BJ (cell line): ENCODE results near the gene KIAA0930. TPM values are rescaled to one million over a fixed set of nuclear protein-coding genes. Genes with fewer than 3 reads are reported as not detected.

Source experiments
- CTCF ChIA-PET: fragments of 350-600 bp; formaldehyde crosslinking; extraction: SDS; loops from one replicate; lab custom pipeline; 2021; ENCODE audit warnings: antibody characterized with exemption, inconsistent platforms; lab: Yijun Ruan, JAX
- POLR2A ChIA-PET: fragments of 300-600 bp; sonication (Branson Sonifier 250); formaldehyde crosslinking; extraction: SDS; loops from one replicate; lab custom pipeline; 2021; ENCODE audit warnings: antibody characterized with exemption; lab: Charles Lee
- DNase-seq: peaks from one replicate; pipeline ENCODE4 v3.0.0-alpha.2; 2011; ENCODE audit warnings: low read depth
- H3K27me3 ChIP-seq: 2 replicates; pipeline ENCODE4 v1.6.0; 2011; ENCODE audit warnings: low read length; ENCODE audit not compliant: control insufficient read depth, insufficient read depth
- H3K36me3 ChIP-seq: 2 replicates; pipeline ENCODE4 v1.5.1; 2011; ENCODE audit warnings: low read length; ENCODE audit not compliant: control insufficient read depth, insufficient read depth
- H3K4me3 ChIP-seq: 2 replicates; pipeline ENCODE4 v1.5.1; 2011; ENCODE audit warnings: low read depth, mild to moderate bottlenecking, control low read depth, low read length
- polyA plus RNA-seq: library from polyadenylated mRNA; depleted of rRNA; stranded (reverse); fragments of >200 nt; gene quantifications from 2 replicates; pipeline ENCODE4 v1.2.3, GENCODE V29; 2011
- TF ChIP-seq, protein P1 (sequence below): IDR thresholded peaks from 2 replicates; pipeline ENCODE4 v1.5.1; 2011; ENCODE audit warnings: low read depth, mild to moderate bottlenecking, control low read depth, inconsistent platforms, low read length, moderate library complexity; ENCODE audit not compliant: insufficient read depth

The KIAA0930 gene
- polyA plus RNA-seq, 1 experiment = 64.0 TPM

DNA sequence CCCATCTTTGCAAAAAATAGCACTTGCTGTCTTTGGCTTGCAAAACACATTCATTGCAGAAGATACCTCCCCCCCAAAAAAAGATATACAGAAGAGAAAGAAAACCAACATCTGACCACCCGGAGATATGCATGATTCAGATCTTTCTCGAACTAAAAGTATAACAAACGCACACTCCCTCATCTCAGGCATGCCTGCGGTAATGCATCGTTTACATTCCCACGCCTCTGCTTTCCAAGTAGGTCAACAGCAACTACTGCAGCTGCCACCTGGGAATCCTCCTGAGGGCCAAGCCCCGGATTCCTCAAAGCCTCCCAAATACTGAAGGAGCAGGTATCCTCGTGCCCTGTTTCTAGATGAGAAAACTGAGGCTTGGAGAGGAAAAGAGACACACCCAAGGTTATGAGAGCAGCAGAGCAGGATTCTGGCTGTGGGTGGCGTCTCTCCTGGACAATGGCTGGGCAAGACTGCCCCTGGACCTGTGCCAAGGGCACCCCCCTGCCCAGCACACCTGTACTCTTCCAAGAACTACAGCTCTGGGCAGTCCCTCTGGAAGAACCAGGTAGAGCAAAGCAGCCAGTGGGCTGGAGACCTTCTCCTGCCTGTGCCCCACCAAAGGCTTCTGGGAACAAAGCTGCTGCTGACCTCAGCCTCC, 38.9 kb downstream of the KIAA0930 start:
- CTCF ChIA-PET = no interaction called here
- Histone ChIP-seq H3K27me3 (no peaks in the 10 kb centered on the region), H3K4me3 (no peak overlapping the region), H3K36me3 (peaks cover 50% of the 10 kb centered on the region)
- POLR2A ChIA-PET = no interaction called here
- TF ChIP-seq, protein P1, sequence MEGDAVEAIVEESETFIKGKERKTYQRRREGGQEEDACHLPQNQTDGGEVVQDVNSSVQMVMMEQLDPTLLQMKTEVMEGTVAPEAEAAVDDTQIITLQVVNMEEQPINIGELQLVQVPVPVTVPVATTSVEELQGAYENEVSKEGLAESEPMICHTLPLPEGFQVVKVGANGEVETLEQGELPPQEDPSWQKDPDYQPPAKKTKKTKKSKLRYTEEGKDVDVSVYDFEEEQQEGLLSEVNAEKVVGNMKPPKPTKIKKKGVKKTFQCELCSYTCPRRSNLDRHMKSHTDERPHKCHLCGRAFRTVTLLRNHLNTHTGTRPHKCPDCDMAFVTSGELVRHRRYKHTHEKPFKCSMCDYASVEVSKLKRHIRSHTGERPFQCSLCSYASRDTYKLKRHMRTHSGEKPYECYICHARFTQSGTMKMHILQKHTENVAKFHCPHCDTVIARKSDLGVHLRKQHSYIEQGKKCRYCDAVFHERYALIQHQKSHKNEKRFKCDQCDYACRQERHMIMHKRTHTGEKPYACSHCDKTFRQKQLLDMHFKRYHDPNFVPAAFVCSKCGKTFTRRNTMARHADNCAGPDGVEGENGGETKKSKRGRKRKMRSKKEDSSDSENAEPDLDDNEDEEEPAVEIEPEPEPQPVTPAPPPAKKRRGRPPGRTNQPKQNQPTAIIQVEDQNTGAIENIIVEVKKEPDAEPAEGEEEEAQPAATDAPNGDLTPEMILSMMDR = no peak
- peak; percentile 68 for DNase-seq

DNA sequence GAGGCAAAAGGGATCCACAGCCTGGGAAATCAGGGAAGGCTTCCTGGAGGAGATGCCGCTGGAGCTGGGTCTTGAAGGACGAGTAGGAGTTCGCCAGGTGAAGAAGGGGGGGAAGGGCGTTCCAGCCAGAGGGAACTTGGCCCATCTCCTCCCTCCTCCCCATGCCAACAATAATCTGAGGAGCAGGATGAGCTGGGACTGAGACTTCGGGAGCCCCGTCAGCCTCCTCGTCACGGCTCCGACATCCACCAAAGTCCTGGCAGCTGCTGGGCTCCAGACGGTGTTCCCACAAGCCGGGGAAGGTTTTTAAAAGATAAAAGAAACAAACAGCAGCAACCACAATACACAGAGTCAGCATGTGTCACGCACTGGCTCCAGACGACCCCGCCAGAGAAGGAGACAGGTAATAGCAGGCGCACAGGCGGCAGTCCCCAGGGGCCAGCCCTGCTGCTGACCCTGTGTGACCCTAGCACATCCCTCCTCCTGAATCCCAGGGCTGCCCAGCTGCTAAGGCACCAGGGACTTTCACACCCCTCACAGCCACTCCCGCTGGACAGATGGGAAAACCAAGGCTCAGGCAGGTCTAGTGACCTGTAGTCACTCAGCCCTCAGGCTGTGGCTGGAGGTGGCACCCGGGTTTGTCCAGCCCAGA, 39.7 kb downstream of the KIAA0930 start:
- H3K4me3 ChIP-seq = no peak overlapping the region
- CTCF ChIA-PET = no interaction called here
- peaks cover 53% of the 10 kb centered on the region for H3K36me3 ChIP-seq
- DNase-seq = no peak
- TF ChIP-seq, protein P1 = no peak
- H3K27me3 ChIP-seq = no peaks in the 10 kb centered on the region
- POLR2A ChIA-PET = no interaction called here

DNA sequence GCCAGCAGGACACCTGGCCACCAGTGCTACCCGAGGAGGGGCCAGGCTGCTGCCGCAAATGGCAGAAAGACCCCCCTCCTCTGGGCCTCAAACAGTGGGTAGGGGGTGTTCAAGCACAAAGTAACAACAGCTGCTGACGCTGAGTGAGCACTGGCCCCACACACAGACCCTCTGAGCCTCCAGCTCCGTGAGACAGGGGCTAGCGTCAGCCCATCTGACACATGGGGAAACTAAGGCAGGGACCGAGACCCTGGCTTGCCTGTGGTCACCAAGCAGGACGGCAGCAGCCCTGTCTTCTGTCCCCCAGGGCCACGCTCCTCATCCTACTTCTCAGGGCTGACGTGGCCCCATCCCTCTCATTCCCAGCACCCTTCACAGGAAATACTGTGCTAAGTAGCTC, 40.5 kb downstream of the KIAA0930 start:
- H3K4me3 ChIP-seq = no peak overlapping the region

DNA sequence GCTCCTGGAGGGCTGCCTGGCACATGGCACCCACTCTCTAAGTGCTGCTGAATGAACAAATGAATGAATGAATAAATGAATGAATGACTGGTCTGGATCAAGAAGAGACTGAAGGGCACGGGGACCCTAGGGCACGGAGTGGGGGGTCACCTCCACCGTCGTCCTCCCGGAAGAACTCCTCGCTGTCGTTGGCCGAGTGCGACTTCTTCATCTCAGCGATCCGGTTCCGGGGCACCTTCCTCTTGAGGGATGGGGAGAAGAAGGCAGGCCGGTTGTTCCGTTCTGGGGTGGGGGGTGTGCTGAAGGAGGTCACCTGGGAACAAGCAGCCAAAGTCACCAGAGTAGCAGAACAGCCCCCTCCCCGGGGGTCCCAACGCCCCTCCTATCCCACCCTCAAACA, 41.0 kb downstream of the KIAA0930 start:
- CTCF ChIA-PET = no interaction called here
- peaks cover 49% of the 10 kb centered on the region for H3K36me3 ChIP-seq
- no peak for DNase-seq
- TF ChIP-seq, protein P1 = no peak
- H3K4me3 ChIP-seq = no peak overlapping the region
- POLR2A ChIA-PET = no interaction called here
- no peaks in the 10 kb centered on the region for H3K27me3 ChIP-seq

More for the DNA sequence above, 40.5 kb downstream of the KIAA0930 start:
- TF ChIP-seq, protein P1 = no peak
- Histone ChIP-seq H3K27me3 (no peaks in the 10 kb centered on the region), H3K36me3 (peaks cover 53% of the 10 kb centered on the region)
- CTCF ChIA-PET = interaction anchor here (0.7 kb wide), 1 partner anchor 147 kb away, joined by 3 read pairs; no protein-coding TSS in a partner anchor
- POLR2A ChIA-PET = no interaction called here
- DNase-seq = no peak

DNA sequence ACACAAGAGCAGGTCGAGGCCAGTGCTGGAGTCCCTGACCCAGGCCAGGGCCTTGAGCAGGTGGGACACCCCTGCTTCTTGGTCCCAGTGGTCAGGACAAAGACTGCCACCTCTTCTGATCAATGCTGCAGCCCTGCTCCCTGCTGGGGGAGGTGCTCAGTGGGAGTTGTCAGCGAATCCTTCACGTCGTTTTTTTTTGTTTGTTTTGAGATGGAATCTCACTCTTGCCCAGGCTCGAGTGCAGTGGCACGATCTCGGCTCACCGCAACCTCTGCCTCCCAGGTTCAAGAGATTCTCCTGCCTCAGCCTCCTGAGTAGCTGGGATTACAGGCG, 42.3 kb downstream of the KIAA0930 start:
- H3K4me3 ChIP-seq = no peak overlapping the region
- peaks cover 41% of the 10 kb centered on the region for H3K36me3 ChIP-seq
- POLR2A ChIA-PET = no interaction called here
- DNase-seq = no peak
- H3K27me3 ChIP-seq = no peaks in the 10 kb centered on the region
- TF ChIP-seq, protein P1 = no peak
- CTCF ChIA-PET = no interaction called here
